GM19372 (cell line): ENCODE measurements around the gene GORAB.

Experiments used
- ATAC-seq: cut with Tn5 transposase; IDR thresholded peaks from one replicate; pipeline ENCODE4 v1.9.1; 2021; ENCODE audit warnings: mild to moderate bottlenecking, low read depth, moderate library complexity; ENCODE audit not compliant: unreplicated experiment

GORAB gene, protein sequence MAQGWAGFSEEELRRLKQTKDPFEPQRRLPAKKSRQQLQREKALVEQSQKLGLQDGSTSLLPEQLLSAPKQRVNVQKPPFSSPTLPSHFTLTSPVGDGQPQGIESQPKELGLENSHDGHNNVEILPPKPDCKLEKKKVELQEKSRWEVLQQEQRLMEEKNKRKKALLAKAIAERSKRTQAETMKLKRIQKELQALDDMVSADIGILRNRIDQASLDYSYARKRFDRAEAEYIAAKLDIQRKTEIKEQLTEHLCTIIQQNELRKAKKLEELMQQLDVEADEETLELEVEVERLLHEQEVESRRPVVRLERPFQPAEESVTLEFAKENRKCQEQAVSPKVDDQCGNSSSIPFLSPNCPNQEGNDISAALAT

DNA sequence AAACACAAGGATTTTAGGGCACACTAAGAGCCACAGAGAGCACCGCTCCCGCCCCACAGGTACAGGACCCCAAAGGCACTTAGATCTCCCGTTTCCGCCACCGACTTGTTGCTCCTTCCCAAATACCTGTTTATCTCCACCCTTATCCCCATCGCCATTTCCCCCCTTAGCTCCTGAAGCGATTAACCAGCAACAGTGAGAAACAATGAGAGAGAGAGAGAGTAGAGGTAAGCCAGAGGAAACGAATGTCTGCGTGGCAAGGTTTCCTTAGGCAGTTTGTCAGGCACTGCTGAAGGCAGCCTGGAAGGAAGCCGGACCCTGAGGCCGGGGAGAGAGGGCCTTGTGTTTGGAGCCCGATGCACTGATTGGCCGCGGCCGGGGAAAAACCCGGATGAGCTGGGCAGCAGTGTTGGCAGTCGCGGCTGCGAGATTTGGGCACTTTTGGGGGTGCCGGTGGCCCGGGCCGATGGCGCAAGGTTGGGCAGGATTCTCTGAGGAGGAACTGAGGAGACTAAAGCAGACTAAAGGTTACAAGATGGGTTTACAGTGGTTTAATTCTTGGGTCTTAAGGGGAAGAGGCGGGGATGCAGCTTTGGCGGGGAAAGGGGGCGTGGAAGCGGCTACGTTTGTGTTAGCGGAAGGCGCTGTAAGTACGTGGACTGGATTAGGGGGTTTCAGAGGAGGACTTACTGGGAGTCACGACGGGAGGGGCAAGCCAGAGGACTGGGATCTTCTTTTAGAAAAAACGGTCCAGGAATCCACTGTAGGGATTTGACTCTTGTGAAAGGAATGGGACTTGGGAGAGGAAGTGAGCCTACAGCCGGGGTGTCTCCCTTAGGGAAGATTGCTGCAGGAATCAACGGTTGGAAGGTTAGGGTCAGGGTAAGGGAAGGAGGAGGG is at the start of gene GORAB:
Gene GORAB, plus strand, starts transcription at position 409 of the 900 bp plus-strand sequence. Its CDS starts 58 bp downstream, at position 467.
- ATAC-seq: peak; percentile 94

DNA sequence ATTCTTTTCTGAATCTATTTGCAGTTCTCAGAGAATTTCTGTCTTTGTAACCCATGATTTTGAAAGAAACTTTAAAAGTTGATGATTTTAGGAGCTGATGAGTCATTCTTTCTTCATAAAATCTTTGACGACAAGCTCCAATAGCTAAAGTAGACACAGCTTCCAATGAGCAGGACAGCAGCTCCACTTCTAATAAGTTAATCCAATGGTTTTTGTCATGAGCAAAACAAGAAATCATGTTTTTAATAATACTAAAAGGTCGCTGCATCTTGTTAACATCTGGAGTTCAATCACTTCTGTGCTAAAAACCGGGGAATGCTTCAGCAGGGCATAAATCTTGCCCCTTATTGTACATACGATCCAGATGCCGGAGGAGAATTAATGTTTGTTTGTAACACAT is 48.9 kb upstream of the GORAB start:
- no peak for ATAC-seq

DNA sequence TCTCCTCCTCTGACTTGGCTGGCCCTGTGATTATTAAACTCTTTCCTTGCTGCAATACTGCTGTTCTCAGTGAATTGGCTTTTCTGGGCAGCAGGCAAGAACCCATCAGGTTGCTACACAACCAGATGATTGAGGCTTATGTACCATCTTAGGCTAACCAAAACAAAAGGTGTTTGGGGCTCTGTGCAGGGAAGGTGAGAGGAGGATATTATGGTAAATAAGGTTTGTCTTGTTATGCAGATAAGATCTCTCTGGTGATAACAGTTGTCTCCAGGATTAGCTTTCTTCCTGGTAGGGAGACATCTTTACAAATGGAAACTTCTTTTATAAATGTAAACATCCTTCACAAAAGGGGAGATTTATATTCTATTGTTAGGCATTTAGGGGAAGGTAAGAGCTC is 44.5 kb upstream of the GORAB start:
- no peak for ATAC-seq

DNA sequence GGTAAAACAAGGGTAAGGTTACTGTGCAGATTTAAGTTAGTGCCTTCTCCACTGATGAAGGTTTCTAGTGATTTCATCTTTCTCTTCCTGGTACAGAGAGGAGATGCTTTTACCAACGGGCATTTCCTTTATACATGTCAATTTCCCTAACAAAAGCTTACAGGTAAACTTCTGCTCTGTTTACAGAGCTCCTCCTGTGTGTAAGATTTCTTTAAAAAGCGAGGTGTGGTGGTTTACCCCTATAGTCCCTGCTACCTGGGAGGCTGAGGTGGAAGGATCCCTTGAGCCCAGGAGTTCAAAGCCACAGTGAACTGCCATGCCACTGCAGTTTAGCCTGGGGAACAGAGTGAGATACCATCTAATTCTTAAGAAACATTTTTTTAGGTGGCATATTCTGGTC is 40.7 kb upstream of the GORAB start:
- no peak for ATAC-seq

DNA sequence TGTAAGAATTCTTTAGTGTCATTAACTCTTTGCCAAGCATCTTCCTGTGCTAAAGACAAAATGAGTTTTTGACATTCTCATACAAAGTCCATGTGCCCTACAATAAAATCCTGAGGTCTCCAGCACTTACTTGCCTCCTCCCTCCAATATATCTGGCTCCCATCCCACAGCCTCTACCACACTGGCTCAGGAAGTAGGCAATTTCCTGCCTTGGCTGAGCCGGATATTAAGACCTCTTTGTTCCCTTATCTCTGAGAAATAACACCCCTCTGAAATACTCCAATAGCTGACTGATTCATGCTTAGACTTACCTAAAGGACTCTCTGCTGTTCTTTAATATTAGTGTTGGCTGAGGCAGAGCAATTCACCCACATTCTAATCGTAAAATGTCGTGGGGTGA is 37.6 kb upstream of the GORAB start:
- no peak for ATAC-seq

DNA sequence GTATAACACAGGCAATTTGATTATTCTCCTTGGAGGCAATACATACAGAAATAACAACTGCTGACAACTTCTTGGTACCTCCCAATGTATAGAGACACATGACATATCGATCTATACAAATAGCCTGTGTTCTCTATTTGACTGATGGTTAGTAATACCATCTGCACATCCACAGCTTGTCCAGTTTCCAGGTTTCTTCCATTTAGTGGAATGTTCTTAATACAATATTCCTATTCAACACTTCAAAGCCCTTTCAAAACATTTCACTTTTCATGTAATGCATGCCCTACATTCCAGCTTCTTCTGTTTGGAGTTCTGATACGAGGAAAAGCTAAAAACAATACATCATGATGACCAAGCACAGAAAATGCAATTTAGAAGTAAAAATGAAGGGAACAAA is 37.0 kb upstream of the GORAB start:
- ATAC-seq: no peak

DNA sequence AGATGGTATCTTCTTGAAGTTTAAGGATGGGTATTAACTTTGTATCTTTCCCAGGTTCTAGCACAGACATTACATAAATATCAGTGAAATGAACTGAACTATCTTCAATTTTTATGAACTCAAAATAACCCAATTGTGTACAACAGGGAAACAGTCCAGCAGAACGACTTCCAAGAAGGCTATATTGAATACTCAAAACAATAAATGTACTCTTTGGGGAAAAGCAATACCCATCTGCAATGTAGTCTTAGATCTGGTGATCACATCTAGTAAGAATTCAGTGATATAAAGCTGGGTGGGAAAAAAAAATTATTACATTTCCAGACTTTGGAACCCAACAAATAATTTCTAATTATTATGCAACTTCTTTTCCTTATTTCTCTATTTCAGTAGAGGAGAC is 33.1 kb upstream of the GORAB start:
- ATAC-seq: no peak

DNA sequence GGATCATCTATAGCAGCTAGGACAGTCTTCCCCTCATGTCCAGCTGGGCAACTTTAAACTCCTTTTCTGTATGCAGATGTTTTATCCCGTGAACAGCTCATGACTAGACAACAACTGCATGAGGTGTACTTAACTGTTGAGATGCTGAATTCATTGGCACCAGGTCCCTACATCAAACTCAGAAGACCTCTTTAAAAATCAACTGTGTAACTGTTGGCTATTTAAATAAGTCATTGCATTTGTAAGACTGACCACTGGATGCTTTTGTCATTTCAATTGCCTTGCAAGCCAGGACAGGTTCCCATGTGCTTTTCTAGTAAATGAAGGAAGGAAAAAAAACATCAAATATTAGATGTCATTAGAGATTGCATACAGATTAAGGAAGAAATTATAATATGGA is 28.3 kb upstream of the GORAB start:
- ATAC-seq: no peak

DNA sequence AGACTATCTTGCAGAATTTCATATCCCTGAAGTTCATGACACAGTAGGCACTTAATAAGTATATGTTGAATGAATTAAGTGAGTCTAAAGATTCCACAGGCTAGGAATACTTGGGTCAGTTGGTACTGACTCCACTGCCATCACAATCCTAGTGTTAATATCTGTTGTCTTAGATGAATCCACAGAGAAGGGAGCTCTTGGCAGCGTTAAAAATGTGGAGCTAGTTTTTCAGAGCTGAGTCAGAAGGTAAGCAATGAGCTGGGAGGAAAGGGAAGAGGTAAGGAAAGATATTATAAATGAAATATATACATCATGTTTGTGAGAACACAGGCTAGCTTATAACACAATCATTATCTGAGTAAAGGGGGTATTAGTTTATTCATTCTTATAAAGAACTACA is 21.8 kb upstream of the GORAB start:
- ATAC-seq: no peak

DNA sequence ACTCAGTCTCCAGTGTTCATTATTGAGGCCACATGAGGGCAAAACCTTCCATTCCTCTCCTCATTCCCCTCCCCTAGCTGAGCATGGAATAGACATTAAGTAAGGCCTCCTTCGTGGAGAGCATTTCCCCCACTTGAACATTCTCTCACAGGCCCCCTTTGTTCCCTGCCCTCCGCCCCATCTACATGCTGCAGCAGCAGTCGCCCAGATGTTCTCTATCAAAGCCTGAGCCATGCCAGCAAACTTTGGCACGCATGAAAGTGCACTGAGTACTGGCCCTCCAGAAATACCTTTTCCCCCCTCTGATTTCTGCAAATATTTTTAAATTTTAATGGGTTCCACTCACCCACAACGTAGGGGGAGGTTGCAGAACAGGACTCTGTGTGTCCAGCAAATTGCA is 20.9 kb upstream of the GORAB start:
- no peak for ATAC-seq

DNA sequence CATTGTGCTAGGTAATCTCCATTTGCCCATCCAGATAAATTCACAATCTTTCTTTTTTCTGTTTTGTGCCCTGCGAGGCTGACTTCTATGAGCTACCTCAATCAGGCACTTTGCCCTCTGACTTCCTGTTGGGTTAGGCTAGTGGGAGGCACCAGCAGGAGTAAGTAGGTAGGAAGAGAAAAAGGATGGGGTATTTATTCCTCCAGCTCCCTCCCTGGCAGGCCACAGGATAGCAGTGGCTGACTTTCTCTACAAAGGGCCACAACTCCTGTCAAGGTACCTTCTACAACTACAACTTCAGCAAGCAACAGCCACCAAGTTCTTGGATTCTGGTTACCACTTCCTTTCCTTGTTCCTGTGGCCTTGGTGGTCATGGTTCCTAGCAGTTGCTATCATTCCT is 18.8 kb upstream of the GORAB start:
- ATAC-seq: no peak

DNA sequence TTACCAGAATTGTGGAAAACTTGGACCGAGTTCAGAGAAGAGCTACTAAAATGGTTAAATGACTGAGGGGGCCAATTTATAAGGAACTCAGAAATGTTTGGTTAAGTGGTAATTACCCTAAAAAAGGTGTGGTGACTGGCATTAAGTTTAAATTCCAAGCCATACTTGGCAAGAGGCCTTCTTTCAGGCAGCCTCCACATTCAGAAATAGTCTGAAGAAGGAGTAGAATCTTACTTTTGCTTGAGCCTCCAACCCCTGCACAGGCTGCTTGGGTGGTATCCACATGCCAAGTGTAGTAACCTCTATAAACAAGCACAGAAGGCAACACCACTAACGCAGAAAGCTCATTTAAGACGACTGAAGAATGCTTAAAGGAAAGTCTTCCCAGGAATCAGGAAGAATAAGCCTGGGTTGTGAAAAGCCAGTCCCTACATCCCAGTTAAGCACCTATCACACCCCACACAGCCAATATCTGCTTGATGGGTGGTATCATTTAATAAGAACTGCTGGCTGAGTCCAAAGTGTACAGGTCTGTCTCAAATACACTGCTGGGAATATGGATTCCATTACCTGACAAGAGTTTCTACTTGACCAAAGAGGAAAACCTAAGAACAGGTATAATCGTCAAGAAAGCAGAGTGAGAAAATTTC is 13.7 kb upstream of the GORAB start:
- ATAC-seq: no peak

DNA sequence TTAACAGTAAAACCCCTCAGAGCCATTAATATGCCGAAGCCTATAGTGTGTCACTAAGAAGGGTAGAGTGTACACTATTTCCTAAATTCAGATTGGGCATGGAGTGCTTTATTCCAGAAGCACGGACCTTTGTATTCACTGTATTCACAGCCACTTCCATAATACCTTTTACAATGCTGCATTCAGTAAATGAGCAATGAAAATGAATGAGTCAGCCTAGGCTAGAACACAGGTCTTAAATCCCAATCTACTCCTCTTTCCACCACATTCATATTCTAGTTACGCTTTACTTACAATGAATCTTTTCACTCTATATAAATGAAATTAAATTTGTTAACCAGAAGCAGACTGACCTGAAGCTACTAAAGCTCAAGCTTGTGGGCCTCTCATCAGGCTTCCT is 13.0 kb upstream of the GORAB start:
- no peak for ATAC-seq

DNA sequence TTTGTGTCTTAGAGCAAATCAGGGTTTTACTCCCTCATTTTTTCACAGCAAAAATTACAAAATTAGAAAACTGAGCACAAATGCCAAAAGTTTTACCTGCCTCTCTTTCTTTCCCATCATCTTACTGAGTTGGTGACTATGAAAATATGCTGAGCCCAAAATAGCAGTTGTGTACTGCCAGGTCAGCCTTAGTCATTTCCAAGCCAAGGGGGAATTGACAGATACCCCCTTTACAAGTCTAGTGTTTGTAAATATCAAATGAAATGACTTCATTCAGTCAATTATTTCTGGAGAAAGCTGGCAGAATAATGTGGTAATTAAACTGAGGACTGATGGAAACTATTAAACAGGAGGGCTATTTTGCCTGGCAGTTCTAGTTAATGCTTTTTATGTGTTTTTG is 11.4 kb upstream of the GORAB start:
- no peak for ATAC-seq

DNA sequence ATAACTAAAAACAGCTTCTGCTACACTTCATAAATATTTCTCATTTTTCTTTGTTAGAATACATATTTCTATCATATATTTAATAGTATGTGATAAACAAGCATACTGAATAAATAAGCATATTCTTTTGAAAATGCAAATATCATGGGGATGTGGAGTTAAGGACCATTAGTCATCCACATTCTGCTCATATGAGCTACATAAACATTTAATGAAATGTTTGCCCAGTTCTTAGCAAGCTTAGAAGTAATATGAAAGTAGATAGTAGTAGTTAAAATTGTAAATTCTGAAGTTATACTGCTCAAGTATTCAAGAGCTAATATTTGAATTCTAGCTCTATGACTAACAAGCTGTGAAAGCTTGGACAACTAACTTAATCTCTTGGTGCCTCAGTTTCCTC is 10.1 kb upstream of the GORAB start:
- no peak for ATAC-seq

DNA sequence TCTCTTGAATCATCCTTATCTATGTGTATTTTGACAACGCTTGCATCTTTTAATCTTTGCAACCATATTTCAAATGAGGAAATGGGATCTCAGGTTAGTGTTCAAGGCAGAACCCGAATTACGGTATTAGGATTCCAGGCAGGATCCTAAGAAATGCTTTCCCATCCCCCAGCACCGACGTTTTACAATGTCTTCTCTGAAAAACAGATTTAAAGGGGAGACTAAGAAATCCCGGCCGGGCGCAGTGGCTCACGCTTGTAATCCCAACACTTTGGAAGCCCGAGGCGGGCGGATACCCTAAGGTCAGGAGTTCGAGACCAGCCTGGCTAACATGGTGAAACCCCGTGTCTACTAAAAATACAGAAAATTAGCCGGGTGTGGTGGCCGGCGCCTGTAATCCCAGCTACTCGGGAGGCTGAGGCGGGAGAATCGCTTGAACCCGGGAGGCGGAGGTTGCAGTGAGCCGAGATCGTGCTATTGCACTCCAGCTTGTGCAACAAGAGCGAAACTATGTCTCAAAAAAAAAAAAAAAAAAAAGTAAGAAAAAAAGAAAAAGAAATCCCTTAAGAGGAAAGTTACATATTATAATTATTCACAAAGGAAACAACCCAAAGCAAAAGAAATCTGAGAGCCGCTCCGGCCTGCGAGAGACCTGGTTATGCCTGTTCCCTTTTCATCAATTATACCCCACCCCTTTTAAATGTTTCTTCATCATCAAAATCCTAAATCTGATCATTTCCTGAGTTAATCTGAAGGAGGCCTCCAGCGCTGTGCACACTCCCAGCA is 801 bp upstream of the GORAB start:
- no peak for ATAC-seq

DNA sequence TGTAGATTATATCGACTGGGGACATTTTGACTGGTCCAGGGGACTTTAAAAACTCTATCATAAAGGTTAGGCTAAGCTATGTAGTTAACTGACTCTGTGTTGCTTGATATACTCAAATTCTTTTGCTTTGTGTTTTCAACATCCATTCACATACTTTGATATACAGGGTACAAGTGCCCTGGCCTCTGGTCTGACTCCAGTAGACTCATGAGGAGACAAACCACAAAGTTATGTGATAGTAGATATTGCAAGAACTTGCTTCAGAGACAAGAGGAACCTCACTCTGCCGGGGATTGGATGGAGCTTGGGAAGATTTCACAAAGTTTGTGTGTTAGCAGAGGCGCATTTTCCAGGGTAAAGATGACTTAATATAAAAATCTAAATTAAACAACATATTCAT is 1.3 kb downstream of the GORAB start:
- no peak for ATAC-seq

DNA sequence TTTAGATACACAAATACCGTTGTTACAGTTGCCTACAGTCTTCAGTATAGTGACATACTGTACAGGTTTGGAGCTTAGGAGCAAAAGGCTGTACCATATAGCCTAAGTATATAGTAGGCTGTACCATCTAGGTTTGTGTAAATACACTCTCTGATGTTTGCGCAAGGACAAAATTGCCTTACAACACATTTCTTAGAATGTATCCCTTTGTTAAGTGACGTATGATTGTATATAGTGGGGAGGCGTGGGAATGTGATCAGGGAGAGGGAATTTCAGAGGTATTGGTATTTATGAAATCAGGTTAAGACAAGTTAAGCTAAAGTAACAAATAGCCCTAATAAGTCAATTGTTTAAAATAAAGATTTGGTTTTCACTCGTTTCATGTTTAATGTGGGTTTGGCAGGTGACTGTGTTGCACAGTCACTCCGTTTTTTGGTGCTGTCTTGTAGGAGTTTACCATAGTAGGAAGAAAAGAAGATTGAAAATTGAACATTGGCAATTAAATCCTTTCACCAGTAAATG is 2.7 kb downstream of the GORAB start:
- ATAC-seq: no peak

DNA sequence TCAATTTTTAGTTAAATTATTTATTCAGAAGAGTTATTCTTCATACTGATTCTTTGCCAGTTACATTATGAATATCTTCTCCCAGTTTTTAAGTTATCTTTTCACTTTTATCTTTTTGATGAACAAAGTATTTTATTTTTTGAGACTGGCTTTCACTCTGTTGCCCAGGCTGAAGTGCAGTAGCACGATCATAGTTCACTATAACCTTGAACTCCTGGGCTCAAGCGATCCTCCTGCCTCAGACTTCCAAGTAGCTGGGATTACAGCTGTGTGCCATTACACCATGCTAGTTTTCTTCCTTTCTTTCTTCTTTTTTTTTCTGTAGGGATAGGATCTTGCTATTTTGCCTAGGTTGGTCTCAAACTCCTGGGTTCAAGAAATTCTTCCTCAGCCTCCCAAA is 3.5 kb downstream of the GORAB start:
- ATAC-seq: no peak

DNA sequence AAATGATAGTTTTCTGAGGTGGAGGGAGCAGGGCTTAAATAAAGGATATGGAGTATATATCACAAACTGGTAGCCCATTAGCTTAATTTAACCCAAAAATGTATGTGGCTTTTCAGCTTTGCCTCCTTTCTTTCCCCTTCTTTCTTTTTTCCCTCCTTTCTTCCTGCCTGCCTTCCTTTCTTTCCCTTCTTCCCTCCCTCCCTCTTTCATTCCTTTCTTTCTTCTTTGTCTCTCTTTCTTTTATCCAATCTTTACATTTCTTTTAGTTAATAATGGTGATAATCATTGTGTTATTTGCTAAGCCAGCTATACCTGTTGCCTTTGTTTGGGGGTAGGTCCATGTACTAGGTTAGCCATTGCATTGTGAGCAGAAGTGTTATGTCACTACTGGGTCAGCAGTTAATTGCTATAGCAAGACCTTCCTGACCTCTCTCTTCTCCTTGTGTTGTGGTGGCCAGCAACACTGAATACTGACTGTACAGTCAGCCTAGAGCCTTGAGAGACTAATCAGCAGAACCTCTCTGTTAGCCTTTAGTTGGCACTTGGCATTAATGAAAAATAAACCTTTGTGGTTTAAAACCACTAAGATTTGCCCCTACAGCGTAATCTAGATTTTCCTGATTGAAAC is 5.1 kb downstream of the GORAB start:
- no peak for ATAC-seq
